Prostate gland (tissue), 2 donors: ENCODE results near the gene TMEM165.

Experiments used
- CTCF ChIP-seq, 4 experiments: fragments of 200-600 bp in 2 of 4; fragments of 450-650 bp in 2 of 4; sonication (generic) in 2 of 4; IDR thresholded peaks; 1 replicate in 3 of 4; 2 replicates in 1 of 4; pipeline ENCODE4 v1.5.1; 2016 to 2019; ENCODE audit warnings: antibody characterized with exemption in 4 of 4, mild to moderate bottlenecking in 2 of 4, moderate library complexity in 2 of 4
- POLR2A ChIP-seq: fragments of 450-650 bp; IDR thresholded peaks from one replicate; pipeline ENCODE4 v1.6.1; 2016; ENCODE audit warnings: antibody characterized with exemption, mild to moderate bottlenecking

GRCh38 chr4:55381502-55381901 is 14.3 kb upstream of the TMEM165 start:
- TF ChIP-seq POLR2A, result no peak
- TF ChIP-seq CTCF (IDR thresholded peaks at IDR 0.05), result no peak
